Fibroblast of villous mesenchyme (primary cell): Measurements from ENCODE around the gene MTOR. TPM values are rescaled to one million over a fixed set of nuclear protein-coding genes. Genes with fewer than 3 reads are reported as not detected.
A peak's percentile ranks its signal among the peaks of the same experiment; 100 is the strongest.

ENCODE experiments used
- DNase-seq: peaks from one replicate; pipeline ENCODE4 v3.0.0-alpha.2; 2010; ENCODE audit warnings: low read depth
- H3K4me3 ChIP-seq: 2 replicates; pipeline ENCODE4 v1.5.1; 2011; ENCODE audit warnings: low read depth, mild to moderate bottlenecking, low read length
- CTCF ChIP-seq: IDR thresholded peaks from 2 replicates; pipeline ENCODE4 v1.5.1; 2012; ENCODE audit warnings: low read depth, mild to moderate bottlenecking, low read length; ENCODE audit not compliant: insufficient read depth
- total RNA-seq: library from RNA; depleted of rRNA; stranded (reverse); fragments of >200 nt; gene quantifications from 2 replicates; pipeline ENCODE4 v1.2.3, GENCODE V29; 2012

Gene MTOR
- total RNA-seq, 1 donor, result 47.5 TPM

GRCh38 chr1:11289064-11289463, 26.7 kb upstream of the MTOR start:
- no peak for TF ChIP-seq CTCF
- no peak for DNase-seq

GRCh38 chr1:11286735-11287410, 24.5 kb upstream of the MTOR start:
- peak; percentile 12 for DNase-seq
- no peak for TF ChIP-seq CTCF
- no peak overlapping the region for H3K4me3 ChIP-seq

More at GRCh38 chr1:11289064-11289463, 26.7 kb upstream of the MTOR start:
- no peak overlapping the region for H3K4me3 ChIP-seq

GRCh38 chr1:11285883-11286734, 23.8 kb upstream of the MTOR start:
- no peak overlapping the region for H3K4me3 ChIP-seq
- peak; percentile 17 for TF ChIP-seq CTCF
- DNase-seq, result peak; percentile 20

- TF ChIP-seq CTCF, result no peak
- H3K4me3 ChIP-seq, result no peak overlapping the region
- DNase-seq, result no peak
Observed at GRCh38 chr1:11284784-11285183, 22.4 kb upstream of the MTOR start.

GRCh38 chr1:11283151-11283550, 20.8 kb upstream of the MTOR start:
- H3K4me3 ChIP-seq, result no peak overlapping the region
- no peak for DNase-seq
- no peak for TF ChIP-seq CTCF

DNA sequence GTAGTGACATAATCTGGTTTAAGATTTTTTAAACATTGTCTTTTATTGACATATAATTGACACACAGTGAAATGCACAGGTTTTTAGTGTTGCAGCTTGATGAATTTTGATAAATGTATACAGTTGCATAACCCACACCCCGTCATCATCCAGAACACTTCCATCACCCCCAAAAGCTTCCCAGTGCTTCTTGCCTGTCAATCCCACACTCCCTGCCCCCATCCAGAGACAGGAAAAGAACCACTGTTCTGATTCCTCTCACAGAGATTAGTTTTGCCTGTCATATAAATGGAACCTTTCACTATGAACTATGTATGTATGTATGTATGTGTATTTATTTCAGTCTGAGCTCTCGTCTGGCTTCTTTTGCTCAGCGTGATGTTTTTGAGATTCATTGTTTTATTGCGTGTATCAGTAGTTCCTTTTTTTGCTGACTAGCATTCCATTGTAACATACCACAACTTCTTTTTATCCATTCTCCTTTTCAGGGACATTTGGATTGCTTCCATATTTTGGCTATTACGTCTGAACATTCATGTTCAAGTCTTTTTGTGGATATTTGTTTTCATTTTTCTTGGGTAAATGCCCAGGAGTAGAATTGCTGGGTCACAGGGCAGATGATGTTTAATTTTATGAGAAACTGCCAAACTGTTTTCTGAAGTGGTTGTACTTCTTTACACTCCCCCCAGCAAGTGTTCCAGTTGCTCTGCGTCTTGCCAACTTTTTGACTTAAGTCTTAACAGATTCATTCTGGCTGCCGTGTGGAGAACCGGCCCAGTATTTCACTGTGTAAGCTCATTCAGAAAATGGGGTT, 19.4 kb upstream of the MTOR start:
- peak; percentile 86 for DNase-seq

More for the DNA sequence above, 19.4 kb upstream of the MTOR start:
- TF ChIP-seq CTCF, result no peak
- H3K4me3 ChIP-seq, result no peak overlapping the region
